NCI-H2029 treated with DMSO at 0.1 percent for 48 hours (cell line): ENCODE data around the gene MADCAM1.
"Not testable (repeated sequence)": the region's sequence is repeated elsewhere in the genome, so short reads cannot be mapped to it uniquely, and the experiment has no call there.

Source experiments
- DNase-seq: peaks from one replicate; lab custom pipeline; 2025; lab: John Stamatoyannopoulos, UW

The MADCAM1 gene

DNA sequence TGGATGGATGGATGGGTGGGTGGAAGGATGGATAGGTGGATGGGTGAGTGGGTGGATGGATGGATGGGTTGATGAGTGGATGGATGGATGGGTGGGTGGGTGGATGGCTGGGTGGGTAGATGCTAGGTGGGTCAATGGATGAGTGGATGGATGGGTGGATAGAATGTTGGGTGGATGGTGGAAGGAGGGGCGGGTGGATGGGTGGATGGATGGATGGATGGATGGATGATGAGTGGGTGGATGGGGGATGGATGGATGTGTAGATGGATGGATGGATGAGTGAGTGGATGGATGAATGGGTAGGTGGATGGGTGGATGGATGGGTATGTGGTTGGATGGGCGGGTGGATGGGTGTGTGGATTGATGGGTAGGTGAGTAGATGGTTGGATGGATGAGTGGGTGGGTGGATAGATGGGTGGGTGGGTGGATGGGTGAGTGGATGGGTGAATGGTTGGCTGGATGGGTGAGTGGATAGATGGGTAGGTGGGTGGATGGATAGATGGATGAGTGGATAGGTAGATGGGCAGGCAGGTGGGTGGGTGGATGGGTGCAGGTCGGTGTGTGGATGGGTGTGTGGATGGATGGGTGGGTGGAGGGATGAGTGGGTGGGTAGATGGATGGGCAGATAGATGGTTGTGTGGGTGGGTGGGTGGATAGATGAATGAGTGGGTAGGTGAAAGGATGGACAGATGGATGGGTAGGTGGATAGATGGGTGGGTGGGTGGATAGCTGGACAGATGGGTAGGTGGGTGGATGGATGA, 31.1 kb upstream of the MADCAM1 start:
- no peak for DNase-seq

DNA sequence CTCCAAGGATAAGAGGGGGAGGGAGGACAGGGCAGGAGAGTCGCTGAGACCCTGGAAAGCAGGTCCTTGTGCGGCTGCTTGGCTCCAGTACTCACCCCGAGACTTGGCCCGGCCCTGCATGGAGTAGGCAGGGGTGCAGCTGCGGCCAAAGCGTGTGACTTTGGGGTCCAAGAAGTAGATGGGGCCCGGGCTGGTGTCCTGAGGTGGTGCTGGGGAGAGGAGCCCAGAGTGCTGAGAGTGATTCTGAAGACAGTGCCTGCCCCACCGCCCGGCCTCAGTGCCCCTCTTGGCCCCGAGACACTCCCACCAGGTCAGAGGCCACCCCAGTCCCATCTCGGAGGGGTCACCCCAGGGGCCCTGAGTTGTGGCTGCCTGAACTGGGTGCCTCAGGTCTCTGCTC, 28.7 kb upstream of the MADCAM1 start:
- DNase-seq, result no peak

DNA sequence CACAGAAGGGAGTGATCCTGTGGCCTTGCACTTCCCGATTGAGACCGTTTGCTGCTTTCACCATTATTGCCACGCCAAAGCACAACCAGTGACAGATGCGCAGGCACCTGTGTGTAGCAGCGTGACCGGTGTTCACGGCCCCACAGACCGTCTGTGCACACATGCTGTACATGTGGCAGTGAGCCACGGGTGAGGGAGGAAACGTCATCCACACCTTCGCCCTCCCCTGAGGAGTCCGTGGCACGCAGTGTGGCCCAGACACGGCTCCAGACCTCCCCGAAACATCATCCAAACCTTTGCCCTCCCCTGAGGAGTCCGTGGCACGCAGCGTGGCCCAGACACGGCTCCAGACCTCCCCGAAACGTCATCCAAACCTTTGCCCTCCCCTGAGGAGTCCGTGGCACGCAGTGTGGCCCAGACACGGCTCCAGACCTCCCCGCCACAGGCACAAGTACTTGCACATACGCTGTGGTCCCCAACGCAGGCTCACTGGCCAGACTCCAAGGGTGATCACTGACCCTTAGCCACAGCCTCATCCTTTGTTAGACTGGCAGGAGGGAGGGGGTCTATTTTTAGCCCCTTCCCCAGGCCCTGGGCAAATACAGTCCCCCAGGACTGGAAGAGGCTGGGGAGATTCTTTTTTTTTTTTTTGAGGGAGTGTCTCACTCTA, 27.6 kb upstream of the MADCAM1 start:
- no peak for DNase-seq

DNA sequence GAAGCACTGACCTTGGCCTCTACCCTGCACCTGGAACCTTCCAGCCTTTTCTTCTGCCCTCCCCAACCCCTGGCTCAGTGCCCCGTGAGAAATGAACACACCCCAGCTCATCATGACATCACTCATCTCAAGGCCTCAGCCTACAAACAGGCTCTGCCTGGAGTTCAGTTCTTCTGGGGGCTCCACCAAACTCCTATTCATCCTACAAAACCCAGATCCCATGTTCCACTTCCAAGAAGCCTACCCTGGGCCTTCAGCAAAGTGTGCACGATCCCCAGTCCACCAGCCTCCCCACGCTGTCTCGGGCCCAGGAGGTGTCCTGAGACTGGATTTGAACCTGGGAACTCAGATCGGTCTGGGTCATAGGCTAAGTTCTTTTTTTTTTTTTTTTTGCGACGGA, 26.5 kb upstream of the MADCAM1 start:
- DNase-seq, result no peak

DNA sequence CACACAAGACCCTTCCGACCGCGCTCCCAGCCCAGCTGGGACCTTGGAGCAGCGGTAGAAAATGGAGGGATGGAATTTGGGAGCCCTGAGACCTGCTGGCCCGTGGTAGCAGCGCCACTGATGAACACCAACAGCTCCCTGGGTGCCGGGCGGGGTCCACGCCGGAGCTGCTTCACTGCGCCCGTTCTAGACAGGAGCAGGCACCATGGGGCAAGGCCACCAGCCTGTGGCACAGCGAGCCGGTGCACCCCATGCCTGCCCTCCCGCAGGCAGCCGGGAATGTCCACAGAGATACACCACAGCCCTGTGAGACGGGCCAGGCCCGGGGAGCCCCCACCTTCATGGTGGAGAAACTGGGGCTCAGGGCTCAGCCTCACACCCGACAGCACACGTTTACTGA, 25.6 kb upstream of the MADCAM1 start:
- no peak for DNase-seq

DNA sequence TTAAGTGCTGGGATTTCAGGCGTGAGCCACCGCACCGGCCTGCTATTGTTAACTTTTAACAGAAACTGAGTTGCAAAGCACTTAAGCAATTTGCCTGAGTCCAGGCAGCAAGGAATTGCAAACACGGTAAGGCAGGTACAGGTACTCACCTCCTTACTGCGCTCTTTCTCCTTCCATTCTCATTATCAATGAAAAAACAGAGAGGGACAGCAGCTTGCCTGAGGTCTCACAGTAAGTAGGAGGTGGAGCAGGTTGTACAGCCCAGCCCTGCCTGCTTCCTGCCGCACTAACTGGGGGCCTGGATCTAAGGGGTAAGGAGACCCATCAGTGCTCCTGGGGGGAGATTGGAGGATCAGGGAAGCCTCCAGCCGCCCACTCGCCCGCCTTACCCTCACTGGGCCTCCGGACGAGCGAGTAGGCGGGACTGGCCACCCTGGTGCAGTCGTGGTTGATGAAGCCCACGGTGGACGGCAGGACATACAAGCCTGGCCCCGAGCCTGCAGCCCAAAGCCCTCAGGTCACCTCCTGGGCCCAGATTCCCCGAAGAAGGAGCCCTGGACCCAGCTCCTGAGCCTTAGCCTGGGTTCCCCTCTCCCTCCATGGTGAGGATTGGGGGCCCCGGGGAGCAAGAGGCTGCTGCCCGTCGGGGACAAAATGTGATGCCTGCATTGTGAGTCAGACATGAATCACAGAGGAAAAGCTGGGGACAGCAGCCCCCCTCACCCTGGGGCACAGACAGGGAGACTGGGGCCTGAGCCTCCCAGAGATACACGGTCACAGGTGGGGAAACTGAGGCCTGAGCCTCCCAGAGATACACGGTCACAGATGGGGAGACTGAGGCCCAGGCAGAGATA, 24.1 kb upstream of the MADCAM1 start:
- no peak for DNase-seq

DNA sequence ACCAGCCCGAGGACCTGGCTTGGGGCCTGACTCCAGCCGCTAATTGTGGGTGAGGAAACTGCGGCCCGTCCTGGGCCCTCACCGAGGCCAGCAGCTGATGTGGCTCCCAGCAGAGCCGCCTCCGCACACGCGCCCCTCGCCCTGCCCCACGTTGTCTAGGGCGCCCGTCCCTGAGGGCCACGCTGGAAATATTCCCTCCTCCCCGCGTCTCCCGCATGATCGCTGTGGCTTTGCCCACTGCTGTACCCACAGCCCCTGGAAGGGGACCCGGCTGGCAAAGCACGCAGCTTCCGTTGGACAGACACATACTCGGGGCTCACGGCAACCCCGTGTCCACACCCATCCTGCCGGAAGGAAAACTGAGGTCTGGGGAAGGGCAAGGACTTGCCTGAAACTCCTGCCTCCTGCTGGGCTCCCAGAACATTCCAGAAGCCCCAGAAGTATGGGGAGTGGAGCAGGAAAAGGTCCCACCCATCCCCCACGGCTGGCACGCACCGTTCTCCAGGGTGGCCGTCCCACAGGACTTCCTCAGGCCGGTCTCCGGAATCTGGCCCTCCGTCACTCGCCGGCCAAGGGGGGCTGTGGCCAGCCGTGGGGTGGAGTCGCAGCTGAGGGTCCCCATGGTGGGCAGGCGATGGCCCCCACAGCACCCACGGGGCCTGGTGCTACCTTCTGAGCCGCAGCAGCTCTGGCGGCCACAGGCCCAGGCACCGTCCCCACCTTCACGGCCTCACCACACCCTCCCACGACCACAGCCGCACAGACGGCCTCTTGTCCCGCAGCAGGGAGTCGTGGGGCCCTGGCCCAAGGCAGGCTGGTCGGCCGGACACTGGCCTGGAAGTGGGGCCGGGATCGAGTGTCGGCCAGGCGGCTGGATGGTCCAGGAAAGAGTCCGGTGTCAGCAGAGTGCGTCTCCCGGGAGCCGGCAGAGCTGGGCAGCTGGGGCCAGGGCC, 21.9 kb upstream of the MADCAM1 start:
- DNase-seq, result no peak

DNA sequence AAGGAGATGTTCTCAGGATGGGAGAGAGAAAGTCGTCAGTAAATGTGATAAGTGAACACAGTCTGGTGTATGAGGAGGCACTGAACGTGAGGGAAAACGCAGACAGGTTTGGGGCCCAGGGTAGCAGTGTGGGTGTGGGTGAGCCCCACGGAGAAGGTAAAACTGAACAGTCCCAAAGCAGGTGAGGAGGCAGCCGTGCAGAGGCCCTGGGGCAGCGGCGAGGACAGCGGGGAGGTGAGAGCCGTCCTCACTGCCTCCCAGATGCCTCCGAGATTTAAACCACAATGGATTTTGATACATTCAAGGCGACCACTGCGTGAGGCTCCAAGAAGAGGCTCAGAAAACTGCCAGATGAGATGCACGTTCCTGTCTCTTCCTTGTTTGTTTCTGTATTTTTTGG, 20.9 kb upstream of the MADCAM1 start:
- no peak for DNase-seq

DNA sequence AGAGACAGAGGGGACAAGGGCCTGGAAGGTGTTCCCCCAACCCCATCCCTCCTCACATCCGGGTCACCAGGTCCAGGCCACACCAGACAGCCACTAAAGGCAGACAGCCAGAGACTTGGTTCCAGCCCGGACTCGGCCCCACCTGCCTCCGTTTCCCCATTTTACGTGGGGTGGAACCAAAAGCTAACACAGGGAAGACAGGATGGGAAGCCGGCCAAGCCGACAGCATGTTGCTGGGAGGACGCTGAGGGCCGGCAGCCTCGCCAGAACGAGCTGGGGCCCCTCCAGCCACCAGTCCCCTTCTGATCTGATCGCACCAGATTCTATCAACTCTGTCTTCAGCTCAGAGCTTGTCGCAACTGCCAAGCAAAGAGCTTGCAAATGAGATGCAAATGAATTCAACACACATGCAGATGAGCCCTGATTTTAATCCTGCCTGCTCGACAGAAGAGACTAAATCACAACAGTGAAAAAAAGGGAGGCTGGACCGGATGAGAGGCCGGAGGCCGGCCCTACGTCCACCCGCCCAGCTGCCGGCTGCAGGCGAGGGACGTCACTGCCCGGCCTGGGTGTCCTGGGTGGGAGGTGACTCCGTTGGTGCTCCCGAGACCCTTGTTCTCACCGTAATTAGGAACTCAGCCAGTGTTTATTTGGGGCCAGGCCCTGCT, 17.9 kb upstream of the MADCAM1 start:
- no peak for DNase-seq

DNA sequence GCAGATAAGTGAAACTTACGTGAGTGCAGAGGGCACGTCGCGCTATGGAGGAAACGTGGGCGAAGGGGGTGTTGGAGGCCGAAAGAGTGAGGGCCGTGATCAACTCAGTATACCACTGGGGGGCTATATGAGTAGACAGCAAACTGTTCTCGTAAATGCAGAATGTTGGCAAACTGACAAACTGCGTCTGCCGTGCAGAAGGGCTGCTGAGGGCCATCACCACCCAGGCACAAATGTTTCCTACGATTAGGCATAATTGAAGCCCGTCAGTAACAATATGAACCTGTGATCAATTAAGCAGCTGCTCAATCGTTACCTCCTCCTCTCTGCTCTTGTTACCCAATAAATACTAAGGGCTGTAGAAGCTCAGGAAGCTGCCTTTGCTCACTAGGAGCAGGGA, 17.3 kb upstream of the MADCAM1 start:
- DNase-seq, result no peak

DNA sequence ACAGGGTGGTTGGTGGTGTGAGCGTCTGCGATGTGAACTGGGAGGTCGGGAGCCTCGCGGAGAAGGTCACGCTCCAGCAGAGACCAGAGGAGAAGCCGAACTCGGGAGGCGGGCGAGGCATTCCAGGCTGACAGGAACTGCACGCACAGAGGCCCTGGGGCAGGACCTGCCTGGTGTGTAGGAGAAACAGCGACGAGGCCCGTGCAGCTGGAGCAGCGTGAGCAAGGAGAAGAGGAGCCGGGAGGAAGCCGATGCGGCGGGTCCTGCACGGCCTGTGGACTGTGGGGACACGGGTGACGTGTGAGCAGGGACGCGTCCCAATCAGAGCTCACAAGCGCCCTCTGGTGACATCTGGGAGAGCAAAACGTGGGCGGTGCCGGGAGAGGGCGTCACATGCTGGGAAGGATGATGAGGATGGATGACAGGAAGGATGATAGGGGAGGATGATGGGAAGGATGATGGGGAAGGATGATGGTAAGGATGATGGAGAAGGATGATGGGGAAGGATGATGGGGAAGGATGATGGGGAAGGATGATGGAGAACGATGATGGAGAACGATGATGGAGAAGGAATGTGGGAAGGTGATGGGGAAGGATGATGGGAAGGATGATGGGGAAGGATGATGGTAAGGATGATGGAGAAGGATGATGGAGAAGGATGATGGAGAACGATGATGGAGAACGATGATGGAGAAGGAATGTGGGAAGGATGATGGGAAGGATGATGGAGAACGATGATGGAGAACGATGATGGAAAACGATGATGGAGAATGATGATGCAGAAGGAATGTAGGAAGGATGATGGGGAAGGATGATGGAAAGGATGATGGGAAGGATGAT, 16.1 kb upstream of the MADCAM1 start:
- peak; percentile 55 for DNase-seq

DNA sequence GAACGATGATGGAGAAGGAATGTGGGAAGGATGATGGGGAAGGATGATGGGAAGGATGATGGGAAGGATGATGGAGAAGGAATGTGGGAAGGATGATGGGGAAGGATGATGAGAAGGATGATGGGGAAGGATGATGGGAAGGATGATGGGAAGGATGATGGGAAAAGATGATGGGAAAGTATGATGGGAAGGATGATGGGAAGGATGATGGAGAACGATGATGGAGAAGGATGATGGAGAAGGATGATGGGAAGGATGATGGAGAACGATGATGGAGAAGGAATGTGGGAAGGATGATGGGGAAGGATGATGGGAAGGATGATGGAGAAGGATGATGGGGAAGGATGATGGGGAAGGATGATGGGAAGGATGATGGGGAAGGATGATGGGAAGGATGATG, 15.2 kb upstream of the MADCAM1 start:
- not testable (repeated sequence) for DNase-seq

DNA sequence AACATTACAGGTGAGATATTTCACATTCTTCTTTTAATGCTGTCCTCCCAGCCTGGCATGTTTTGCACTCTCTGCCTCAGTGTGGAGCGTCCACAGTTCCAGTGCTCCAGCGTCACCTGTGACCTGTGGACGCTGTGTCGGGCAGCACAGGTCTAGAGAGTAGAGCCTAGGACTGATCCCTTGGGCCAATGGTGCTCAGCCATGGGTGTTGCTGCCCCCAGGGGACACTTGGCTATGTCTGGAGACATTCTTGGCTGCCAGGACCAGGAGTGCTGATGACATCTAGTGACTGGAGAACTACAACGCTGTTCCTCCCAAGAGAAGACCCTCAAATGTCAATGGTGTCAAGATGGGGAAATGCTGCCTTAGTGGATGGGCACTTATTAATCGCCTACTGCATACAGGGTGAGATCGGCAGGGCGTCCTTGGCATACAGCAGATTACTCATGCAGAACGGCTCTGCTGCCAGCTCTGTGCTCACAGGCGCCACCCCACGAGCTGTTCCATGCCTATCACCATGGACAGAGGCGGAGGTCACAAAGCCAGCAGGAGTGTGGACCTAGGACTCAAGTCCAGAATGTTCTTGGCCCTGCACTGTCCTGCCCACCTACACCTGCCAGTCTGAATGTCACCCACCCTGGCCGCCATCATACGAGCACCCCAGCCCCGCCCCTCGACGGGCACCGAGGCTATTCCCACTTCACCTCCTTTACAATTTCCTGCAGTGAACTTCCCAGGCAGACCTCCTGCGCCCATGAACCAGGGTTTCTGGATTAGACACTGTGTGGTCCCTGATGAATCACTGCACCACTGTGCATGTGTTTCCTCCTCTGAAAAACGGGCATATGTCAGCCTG, 13.9 kb upstream of the MADCAM1 start:
- no peak for DNase-seq

DNA sequence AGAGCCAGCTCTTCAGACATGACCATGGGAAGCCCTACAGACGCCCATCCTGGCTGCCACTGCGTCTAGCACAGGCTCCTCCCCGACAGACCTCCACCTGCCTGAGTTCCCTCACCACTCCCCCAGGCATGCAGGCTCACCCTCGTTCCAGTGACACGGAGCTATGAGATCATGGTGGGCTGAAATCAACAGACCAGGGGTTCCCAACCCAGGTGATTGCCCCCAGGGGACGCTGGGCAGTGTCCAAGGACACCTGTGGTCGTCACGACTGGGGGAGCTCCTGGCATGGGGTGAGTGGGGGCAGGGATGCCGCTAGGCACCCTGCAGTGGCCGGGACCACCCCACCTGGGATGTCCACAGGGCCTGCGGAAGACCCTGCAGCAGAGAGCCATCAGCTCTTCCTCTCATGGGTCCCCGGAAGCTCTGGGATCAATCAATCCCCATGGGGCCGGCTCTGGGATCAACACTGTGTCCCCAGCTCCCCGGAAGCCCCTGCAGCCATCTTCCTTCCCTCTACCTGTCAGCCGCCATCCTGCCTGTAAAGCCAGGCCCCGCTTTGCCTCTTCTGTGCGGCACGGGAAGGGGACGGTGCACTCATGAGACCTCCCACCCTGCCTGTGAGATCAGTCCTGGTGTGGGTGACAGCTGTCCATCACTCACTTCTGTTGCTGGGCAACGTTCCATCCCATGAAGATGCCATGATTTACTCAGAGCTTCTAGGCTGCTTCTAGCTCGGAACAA, 12.8 kb upstream of the MADCAM1 start:
- DNase-seq, result no peak

DNA sequence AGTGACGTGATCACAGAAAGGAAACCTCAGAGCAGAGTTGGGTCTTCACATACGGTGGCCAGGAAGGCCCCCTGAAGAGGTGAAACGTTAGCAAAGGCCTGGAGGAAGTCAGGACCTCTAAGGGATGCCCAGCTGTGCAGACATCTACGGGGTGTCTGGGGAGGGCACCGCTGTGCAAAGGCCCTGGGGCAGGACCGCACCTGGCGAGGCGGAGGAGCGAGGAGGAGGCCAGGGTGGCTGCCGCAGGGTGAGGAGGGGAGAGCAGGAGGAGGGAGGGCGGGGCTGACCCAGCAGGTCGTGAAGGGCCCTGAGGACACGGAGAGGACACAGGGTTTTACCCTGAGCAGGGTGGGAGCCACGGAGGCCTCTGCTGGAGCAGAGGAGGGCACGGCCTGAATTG, 11.8 kb upstream of the MADCAM1 start:
- DNase-seq, result no peak

DNA sequence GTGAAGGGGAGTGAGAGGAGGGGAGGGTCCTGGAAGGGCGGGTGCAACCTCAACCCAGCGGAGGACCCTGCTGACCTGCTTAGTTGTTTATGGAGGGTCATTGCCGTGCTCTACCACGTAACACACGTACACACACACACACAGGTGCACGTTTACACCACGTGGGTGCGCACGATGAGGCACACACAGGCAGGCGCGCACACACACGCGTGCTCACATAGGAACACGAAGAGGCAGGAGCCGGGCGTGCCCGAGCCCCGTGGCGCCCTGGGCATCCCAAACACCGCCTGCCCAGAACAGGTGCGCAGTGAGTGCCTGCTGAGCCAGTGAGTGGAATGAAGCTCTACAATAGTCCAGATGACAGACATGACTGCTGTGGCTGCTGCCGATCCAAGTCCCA, 11.2 kb upstream of the MADCAM1 start:
- no peak for DNase-seq

DNA sequence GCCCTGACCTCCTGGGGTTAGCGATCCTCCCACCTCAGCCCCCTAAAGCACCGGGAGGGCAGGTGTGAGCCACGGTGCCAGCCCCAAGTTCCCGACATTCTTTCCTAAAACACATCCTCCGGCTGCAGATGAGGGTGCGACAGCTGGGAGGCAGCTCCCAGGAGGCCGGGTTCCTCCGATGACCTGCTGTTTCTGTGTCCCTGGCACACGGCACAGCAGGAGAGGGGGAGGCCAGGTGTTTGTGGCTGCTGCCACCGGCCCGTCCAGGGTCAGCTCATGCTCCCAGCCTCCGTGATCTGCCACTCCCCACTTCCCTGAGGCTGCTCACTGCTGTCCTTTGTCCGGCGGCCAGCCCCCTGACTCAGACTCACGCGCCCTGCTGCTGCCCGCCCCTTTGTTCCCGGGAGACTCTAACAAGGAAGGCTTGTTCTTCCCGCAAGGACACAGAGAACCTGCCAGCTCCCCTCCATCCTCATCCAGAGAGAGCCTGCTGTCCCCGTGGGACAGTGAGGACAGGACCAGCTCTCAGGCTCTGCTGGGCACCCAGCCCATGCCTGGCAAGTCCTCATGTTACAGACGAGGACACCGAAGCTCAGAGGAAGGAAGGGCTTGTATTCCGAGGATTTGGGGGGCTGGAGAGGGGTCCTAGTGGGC, 10.6 kb upstream of the MADCAM1 start:
- no peak for DNase-seq
